GM12873 (cell line): ENCODE measurements around the gene RRP36.

ENCODE experiments used
- CTCF ChIP-seq: IDR thresholded peaks from 2 replicates; pipeline ENCODE4 v1.5.1; 2012; ENCODE audit warnings: low read depth, mild to moderate bottlenecking, moderate library complexity, low read length, control low read depth; ENCODE audit not compliant: insufficient read depth; ENCODE audit errors: missing control alignments

Gene RRP36

GRCh38 chr6:43075670-43076463 is 54.4 kb downstream of the RRP36 start, which contains the start of gene PTK7:
PTK7 (plus strand) TSS chr6:43076314; CDS start chr6:43076489, 175 bp downstream.
- TF ChIP-seq CTCF = no peak

DNA sequence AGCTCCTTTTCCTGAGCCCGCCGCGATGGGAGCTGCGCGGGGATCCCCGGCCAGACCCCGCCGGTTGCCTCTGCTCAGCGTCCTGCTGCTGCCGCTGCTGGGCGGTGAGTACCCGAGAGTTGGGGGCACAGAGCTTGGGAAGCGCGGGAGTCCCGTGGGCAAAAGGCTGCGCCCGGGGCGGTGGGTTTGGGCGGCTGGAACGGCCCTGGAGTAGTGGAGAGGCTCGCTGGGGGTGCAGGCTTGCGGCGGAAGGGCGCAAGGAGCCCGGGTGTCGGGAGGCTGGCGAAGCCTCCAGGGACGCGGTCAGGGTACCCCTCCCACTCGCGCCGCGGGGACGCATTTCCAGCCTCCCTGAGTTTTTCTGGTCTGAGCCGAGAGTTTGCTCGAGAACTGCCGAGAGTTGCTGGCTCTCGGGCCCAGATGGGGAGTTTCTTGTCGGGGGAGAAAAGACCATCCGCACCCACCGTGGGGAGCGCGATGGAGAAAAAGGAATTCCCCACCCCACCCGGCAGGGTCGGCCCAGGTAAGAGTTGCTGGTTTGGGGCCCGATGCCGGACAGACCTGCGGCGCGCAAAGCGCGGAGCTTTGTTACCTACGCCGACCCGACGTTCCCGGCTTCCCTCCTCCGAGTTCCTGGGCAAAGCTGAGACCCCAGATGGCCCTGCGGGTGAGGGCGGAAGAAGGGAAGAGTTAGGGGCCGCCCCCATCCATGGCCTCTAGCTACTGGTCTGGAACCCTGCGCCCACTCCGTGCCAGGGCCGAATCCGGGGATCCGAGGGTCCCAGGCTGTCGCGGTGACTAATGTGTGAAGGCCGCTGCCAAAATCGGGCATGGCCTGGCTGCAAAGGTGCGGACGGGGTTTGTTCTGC is 55.3 kb downstream of the RRP36 start:
- TF ChIP-seq CTCF = no peak

DNA sequence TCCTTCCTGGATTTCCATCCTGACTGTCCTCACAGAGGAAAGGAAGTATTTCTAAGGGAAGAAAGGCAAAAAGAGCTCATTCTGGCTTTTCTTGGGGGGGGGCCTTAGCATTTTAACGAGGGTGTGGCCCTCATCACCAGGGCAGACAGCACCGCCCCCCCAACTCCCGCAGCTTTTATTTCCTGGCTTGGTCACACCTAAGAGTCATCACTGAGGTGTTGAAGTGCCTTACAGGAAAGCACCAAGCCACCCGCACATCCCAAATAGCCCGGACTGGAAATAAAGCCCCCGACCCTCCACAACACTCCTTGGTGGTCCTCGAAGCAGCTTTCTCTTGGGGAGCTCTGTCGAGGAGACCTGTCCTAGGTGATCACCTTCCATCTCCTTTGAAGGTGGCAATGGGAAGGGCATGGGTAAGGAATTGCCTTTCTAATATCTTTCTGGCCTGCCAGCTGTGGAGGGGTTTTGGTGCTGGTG is 55.9 kb downstream of the RRP36 start:
- TF ChIP-seq CTCF = no peak

GRCh38 chr6:43077981-43078511 is 56.6 kb downstream of the RRP36 start:
- TF ChIP-seq CTCF = no peak

DNA sequence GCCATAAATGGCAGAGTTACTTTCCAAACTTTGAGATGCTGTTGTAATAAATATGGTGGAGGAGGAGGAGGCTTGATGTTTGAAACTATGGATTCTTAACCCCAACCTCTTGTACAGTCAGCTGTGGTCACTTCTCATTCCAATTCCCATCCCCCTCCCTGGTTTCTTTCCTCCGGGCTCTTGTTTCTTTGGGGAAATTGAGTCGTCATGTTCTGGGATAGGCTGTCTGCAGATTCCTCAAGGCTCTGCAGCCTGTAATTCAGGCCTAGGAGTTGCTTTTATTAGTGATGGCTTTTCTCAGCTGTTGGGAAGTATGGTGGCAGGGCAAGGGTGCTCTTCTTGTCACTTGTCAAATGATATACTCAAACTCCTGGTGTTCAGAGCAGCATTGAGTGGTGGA is 57.3 kb downstream of the RRP36 start:
- TF ChIP-seq CTCF = no peak
